RCC 7860 (cell line): ENCODE data around the gene NDRG2.
A peak's percentile ranks its signal among the peaks of the same experiment; 100 is the strongest.

ENCODE experiments used
- DNase-seq: peaks from one replicate; pipeline ENCODE4 v3.0.0-alpha.2; 2015; ENCODE audit warnings: low spot score
- FAIRE-seq: peaks from 2 replicates; lab custom pipeline; 2012; peaks lifted over from hg19 to GRCh38; lab: Jason Lieb, UNC

The NDRG2 gene

GRCh38 chr14:21024585-21025370, at the start of gene NDRG2:
Gene NDRG2 (minus strand): TSS chr14:21025061. CDS start chr14:21023315, 1,746 bp downstream.
- DNase-seq = no peak
- no peak for FAIRE-seq

GRCh38 chr14:21073921-21074320, 49.1 kb upstream of the NDRG2 start:
- DNase-seq (no peak), FAIRE-seq (no peak)

GRCh38 chr14:21072781-21073339, 48.0 kb upstream of the NDRG2 start:
- no peak for FAIRE-seq

GRCh38 chr14:21072031-21072473, 47.2 kb upstream of the NDRG2 start:
- DNase-seq (no peak), FAIRE-seq (no peak)

More at GRCh38 chr14:21072781-21073339, 48.0 kb upstream of the NDRG2 start:
- DNase-seq = no peak

GRCh38 chr14:21071225-21072030, 46.6 kb upstream of the NDRG2 start:
- peak; percentile 84 for DNase-seq
- peak; percentile 52 for FAIRE-seq

GRCh38 chr14:21070610-21071224, 45.9 kb upstream of the NDRG2 start:
- no peak for FAIRE-seq
- DNase-seq = peak; percentile 41

- no peak for DNase-seq
Measured at GRCh38 chr14:21070083-21070609, 45.3 kb upstream of the NDRG2 start, which contains the start of gene ARHGEF40. Gene ARHGEF40 (plus strand): TSS chr14:21070304. CDS start chr14:21070397, 93 bp downstream.

GRCh38 chr14:21069388-21070082, 44.7 kb upstream of the NDRG2 start:
- DNase-seq = no peak
- FAIRE-seq = no peak

More at GRCh38 chr14:21070083-21070609, 45.3 kb upstream of the NDRG2 start, which contains the start of gene ARHGEF40:
- no peak for FAIRE-seq

GRCh38 chr14:21068521-21069387, 43.9 kb upstream of the NDRG2 start:
- no peak for FAIRE-seq
- DNase-seq = no peak

- no peak for FAIRE-seq
- no peak for DNase-seq
Measured at GRCh38 chr14:21066882-21067502, 42.1 kb upstream of the NDRG2 start.

- FAIRE-seq = peak; percentile 75
Measured at GRCh38 chr14:21063479-21063878, 38.6 kb upstream of the NDRG2 start.

GRCh38 chr14:21061347-21061668, 36.4 kb upstream of the NDRG2 start:
- DNase-seq (no peak), FAIRE-seq (no peak)

More at GRCh38 chr14:21063479-21063878, 38.6 kb upstream of the NDRG2 start:
- peak; percentile 68 for DNase-seq

- DNase-seq = no peak
- FAIRE-seq = no peak
Measured at GRCh38 chr14:21060614-21061346, 35.9 kb upstream of the NDRG2 start.

- FAIRE-seq (no peak), DNase-seq (no peak)
Measured at GRCh38 chr14:21059842-21060613, 35.2 kb upstream of the NDRG2 start.

- FAIRE-seq (no peak), DNase-seq (no peak)
Measured at GRCh38 chr14:21058903-21059302, 34.0 kb upstream of the NDRG2 start.

- FAIRE-seq (no peak), DNase-seq (peak; percentile 24)
Measured at GRCh38 chr14:21057803-21058675, 33.2 kb upstream of the NDRG2 start, which contains the start of gene RNASE8. Gene RNASE8 (plus strand): TSS chr14:21057822. CDS start chr14:21057893, 71 bp downstream.
